ENCODE data around the gene HDAC11.

DNA sequence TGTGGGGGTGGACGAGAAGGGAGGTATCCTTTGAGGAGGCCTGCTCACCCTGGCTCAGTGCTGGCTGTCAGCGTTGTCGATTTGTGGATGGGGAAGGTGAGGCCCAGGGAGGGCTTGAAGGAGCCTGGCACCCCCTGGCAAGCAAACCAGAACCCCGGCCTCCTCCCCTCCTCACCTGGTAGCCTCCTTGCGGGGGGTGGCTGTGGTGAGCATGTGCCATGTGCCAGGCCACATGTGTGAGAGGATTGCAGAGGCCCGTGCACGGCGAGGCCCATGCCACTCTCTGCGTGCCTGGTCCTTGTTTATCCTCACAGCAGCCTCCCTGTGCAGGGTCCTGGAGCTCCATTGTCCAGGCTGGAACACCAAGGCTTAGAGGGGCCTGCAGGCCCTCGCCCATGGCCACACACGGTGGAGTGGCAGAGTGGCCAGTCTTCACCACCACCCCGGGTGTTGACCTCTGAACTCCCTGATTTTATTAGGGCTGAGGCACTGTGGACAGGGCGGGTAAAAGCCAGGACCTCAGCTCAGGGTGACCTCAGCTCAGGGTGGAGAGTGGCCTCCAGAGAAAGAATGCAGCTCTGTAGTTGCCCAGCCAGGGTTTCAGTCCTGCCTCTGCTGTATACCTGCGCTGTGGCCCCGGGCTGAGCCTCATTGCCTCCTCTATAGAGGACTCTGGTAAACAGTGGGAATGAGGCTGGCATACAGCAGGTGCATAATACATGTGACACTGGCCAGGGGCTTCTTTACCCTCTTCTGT, 29.1 kb downstream of the HDAC11 start:
- no peak for TF ChIP-seq CTCF (conservative IDR thresholded peaks at IDR 0.05; ENCODE audit: low read length)
- no peak for TF ChIP-seq EZH2phosphoT487 (IDR thresholded peaks at IDR 0.05; ENCODE audit: borderline replicate concordance, low read depth, low read length)

Measured in OCI-LY7 (cell line).